Choroid plexus epithelial cell (primary cell): ENCODE results near the gene COL4A3.

ENCODE experiments used
- DNase-seq: peaks from one replicate; pipeline ENCODE4 v3.0.0-alpha.2; 2010; ENCODE audit warnings: low read depth
- H3K4me3 ChIP-seq: 2 replicates; pipeline ENCODE4 v1.5.1; 2011; ENCODE audit warnings: low read depth, mild to moderate bottlenecking, control low read depth, low read length, moderate library complexity
- CTCF ChIP-seq: conservative IDR thresholded peaks from 2 replicates; pipeline ENCODE4 v1.5.1; 2011; ENCODE audit warnings: low read depth, mild to moderate bottlenecking, control low read depth, inconsistent platforms, low read length, moderate library complexity

COL4A3 gene

GRCh38 chr2:227125506-227125905 is 38.9 kb upstream of the COL4A3 start:
- TF ChIP-seq CTCF, result peak; percentile 51
- no peak overlapping the region for H3K4me3 ChIP-seq
- no peak for DNase-seq

- H3K4me3 ChIP-seq, result no peak overlapping the region
- no peak for DNase-seq
- TF ChIP-seq CTCF, result no peak
These were observed 37.2 kb upstream of the COL4A3 start for GRCh38 chr2:227127201-227127600.

- no peak for DNase-seq
- no peak overlapping the region for H3K4me3 ChIP-seq
- TF ChIP-seq CTCF, result no peak
These were observed 33.8 kb upstream of the COL4A3 start for GRCh38 chr2:227130636-227131035.

- DNase-seq, result no peak
- H3K4me3 ChIP-seq, result no peak overlapping the region
- no peak for TF ChIP-seq CTCF
These were observed 31.4 kb upstream of the COL4A3 start for GRCh38 chr2:227132986-227133385.

GRCh38 chr2:227134591-227134990 is 29.8 kb upstream of the COL4A3 start:
- H3K4me3 ChIP-seq, result no peak overlapping the region
- DNase-seq, result peak; percentile 56
- TF ChIP-seq CTCF, result no peak

- H3K4me3 ChIP-seq, result no peak overlapping the region
- no peak for TF ChIP-seq CTCF
- no peak for DNase-seq
These were observed 23.1 kb upstream of the COL4A3 start for GRCh38 chr2:227141301-227141700.

GRCh38 chr2:227143895-227144294 is 20.5 kb upstream of the COL4A3 start:
- H3K4me3 ChIP-seq, result no peak overlapping the region
- DNase-seq, result no peak
- TF ChIP-seq CTCF, result no peak
